HG02970 (cell line): ENCODE measurements around the gene ADIPOR2.

Experiments used
- ATAC-seq: cut with Tn5 transposase; IDR thresholded peaks from one replicate; pipeline ENCODE4 v1.9.1; 2021; ENCODE audit warnings: mild to moderate bottlenecking, moderate library complexity, moderate number of reproducible peaks; ENCODE audit not compliant: unreplicated experiment, low FRiP score

Gene ADIPOR2

GRCh38 chr12:1797011-1797901 lies 106.4 kb downstream of the ADIPOR2 start:
- peak; percentile 7 for ATAC-seq

GRCh38 chr12:1797991-1798640 lies 107.2 kb downstream of the ADIPOR2 start:
- no peak for ATAC-seq

DNA sequence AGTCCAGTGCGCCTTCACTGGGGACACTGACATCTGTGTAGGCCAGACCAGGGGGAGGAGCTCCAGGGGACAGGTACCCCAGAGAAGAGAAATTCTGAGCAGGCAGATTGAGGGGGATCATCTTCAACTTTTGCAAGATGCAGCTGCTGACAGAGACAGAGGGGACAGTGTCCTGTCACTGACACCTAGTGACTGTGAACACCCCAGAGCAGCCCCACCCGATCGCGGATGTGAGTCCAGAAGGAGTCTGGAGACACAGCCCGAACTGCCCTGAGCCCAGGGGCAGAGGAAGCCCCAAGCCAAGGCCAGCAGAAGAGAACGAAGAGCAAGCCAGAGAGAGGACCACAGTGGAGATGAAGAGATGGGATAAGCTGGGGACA lies 107.8 kb downstream of the ADIPOR2 start:
- ATAC-seq: no peak

DNA sequence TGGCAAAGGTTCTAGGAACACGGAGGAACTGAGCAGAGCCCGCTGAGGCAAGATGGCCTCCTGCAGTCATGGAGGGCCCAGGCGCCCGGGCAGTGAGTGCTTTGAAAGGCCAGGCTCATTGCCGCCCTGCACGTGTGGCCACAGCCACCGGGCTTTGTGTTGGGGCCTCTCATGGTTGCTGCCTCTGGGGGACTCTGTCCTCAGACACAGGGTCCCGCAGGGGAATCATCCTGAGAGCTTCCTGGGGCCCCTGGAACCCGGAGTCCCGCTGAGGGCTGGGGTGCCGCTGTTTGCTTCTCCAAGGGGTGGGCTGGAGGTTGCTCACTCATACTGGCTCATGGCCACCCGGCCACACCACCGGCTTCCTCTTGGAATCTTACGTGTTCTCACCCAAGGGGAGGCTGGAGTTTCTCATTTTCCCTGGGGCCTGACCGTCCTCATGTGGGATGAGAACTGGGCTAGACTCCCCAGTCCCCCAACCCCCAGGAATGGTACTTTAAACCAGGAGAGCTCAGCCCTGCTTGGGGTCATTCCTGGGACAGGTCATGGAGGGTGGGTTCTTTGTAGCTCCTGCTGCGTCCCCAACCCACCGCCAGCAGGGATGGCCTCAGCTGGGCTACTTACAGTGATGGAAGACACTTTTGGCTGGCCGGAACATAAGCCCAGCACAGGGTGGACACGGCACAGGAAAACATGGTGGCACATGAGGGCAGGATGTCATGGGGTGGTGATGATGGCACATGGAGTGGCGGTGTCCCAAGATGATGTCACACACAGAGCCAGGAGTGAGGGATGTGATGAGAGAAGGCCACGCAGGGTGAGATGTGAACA lies 108.4 kb downstream of the ADIPOR2 start:
- ATAC-seq: no peak

DNA sequence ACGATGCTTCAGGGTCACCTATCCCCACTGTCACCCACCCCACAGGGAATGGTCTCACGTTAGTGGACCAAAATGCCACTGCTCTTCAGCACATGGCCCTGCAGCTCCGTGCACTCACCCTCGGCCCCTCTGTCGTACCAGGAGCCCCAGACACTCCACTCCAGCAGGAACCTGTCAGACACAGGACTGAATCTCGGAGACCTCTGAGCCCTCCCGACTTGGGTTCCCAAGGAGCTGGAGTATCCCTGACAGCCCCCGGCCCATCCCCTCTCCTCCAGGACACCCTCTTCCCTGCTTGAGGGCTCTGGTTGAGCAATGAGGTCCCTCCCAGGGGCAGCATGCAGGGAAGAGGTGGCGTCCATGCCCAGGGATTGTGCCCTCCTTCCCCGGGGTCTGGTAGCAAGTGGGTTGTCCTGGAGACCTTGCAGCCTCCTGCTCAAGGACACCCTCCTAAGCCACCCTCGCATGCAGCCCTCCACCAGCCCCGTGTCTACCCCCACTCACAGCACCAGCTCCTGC lies 109.1 kb downstream of the ADIPOR2 start:
- ATAC-seq: no peak

GRCh38 chr12:1800401-1801302 lies 109.8 kb downstream of the ADIPOR2 start:
- ATAC-seq: no peak

DNA sequence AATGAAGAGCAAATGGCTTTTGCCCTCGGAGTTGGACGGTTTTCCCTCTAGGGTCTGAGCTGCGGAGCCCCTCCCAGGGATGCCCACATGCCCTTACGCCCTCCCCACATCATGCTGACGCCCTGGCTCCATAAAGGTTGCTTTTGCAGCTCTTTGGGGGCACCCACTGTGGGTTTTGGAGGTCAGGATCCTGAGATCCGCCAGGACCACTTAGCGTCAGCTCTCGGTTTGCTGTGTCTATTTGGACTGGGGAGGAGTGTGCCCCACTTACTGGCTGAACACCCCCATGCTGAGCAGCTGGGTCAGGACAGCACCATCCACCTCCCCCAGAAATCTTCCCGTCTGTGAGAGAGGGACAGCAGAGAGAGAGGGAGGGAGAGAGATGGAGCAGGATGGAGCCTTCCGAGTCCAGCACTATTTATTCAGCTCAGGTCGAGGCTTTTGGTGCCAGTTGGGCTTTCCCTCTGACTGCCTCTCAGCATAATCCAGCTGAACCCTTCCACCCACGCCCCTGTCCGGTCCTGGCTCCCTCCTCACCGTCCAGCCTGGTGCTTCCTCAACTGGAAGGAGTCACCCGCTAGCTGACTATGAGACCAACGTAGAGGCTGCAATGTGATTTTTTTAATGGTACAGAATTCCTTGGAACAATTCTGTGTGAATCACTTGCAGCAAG lies 110.6 kb downstream of the ADIPOR2 start:
- no peak for ATAC-seq

- no peak for ATAC-seq
These were observed 112.9 kb downstream of the ADIPOR2 start for GRCh38 chr12:1803736-1804135.

GRCh38 chr12:1804545-1805332 lies 113.9 kb downstream of the ADIPOR2 start:
- peak; percentile 59 for ATAC-seq

DNA sequence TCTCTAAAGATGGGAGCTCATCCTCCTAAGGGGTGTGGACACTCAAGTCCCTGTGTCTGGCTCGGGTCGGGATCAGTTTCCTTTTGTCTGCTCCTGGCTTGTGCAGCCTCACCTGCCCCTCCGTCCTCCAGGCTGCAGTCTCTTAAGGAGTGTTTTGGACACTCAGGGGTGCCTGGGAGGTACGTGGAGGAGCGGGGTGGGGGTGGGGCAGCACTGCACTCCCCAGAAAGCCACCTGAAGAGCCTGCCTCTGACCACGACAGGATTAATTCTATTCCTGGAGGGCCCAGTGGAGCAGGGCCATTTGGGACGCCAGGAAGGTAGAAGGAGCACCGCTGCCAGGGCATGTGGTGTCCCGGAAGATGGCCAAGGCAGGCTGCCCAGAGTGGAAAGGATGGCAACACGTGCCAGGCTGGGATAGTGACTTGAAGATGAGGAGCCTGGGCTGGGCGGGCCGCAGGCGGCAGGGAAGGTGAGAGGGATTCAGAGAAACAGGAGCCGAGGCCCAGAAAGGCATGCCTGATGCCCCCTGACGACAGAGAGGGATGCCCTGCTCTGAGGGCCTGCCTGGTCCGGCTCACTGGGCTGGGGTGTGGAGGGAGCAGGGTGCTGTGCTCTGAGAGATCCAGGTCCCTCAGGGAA lies 114.7 kb downstream of the ADIPOR2 start:
- no peak for ATAC-seq

DNA sequence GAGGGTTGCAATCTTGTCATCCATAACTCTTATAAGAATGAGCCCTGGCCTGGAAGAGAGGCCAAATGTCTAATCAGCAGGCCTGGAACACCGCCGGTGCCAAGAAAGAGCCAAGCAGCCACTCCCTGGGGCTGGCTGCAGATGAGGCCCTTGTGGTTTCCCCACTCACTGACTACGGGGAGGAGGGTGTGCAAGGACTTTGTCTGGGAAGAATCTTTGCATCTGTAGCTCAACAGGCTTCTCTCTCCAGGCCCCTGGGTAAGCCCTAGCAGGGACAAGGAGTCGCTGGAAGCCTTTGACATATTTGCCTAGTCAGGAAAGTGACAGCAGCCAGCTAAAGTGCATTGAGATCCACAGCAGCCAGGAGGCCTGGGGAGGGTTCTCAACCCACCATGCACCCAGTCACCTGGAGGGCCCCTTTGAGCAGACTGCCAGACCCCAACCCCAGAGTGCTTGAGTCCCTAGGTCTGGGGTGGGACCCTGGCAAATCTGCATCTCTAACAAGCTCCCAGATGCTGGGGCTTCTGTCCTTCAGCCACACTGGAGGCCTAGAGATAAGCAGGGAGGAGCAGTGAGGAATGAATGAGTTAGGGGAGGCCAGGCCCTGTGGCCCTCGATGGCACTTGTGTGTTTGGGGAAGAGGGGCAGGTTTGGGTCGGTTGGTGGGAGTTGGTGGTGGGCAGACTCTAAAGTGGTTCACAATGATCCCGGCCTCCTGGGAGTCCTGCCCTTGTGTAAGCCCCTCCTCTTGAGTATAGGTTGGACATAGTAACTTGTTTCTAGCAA lies 115.6 kb downstream of the ADIPOR2 start:
- no peak for ATAC-seq

GRCh38 chr12:1807087-1807860 lies 116.4 kb downstream of the ADIPOR2 start:
- ATAC-seq: no peak

DNA sequence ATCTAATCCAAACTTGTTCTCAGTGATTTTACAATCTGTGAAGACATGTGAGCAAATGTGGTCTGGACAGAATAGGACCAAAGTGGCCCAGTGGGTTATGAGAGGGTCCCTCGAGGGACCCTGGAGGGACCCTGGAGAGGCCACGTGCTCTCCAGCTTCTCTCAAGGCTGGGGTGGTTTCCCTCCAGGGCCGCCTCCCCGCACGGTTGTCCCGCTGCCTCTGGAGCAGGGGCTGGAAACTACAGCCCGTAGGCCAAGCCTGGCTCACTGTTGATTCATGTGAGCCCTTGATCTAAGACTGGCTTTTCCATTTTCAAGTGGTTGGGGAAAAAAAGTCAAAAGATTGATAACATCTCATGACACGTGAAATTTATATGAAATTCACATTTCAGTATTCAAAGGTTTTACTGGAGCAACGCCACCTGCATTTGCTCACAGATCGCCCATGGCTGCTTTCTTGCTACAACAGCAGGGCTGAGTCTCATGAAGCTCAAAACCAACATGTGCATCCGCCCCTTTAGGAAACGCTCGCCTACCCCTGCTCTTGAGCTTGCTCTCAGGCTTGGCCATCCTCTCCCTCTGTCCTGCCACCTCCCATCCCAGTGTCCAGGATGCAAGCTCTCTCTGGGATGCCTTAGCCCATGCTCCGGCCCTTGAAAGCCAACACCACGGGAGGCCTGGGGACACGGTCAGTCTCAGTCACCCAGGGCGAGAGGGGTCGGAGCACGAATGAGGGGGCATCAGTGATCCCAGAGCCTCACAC lies 117.3 kb downstream of the ADIPOR2 start:
- no peak for ATAC-seq

DNA sequence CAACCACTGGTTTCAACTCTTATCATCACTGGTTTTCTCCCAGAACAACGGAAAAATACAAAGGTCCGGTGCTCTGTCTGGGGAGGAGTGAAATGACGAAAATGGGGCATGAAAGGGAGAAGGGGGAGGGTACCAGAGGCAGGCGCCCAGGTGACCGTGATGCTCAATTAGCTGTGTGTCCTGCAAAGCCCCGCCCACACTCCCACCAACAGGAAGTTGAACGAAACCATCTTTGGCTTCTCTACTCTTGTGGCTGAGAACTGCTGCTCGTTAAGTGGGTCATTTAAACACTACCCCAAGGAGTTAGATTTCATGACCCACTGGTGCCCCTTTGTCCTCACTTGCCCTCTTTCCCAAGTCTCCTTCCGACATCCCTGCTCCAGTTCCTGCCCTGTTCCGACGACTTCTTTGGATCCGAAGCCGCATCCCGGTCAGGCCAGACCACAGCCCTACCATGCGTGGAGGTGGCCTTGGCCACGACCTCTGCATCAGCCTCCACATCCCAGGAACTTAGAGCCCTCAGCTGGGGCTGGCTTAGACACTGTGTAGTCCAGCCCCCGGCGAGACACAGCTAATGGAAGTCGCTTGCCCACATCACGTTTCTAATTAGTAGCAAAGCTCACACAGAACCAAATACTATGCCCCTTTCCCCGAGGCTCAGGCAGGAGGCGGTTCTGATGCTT lies 118.1 kb downstream of the ADIPOR2 start:
- no peak for ATAC-seq

DNA sequence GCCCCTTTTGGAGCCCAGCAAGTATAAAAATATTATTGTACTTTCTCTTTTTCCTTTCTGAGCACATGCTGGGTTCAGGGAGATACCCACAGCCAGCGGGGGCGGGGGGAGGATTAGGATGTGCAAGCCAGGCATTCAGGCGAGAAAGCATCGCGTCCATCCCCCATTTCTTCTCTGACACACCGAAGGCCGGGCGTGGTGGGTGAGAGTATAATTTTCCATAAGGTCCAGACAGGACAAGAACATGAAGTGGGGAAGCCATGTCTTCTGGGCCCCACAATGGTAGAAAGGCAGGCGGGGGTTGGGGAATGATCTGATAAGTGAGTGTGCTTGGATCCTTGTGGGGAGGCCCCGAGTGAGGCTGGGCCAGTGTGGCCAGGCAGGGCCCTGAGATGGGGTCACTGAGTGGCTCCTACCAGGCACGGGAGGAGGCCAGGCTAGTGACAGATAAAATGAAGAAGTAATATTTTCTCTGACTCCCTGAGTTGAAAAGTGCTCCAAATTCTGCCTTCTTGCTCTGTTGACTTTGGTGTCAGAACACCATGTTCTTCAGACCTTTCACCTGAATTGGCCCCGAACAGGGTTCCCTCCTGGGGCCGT lies 118.8 kb downstream of the ADIPOR2 start:
- no peak for ATAC-seq
